Measurements from ENCODE around the gene TTI1.
"Not testable (repeated sequence)": the region's sequence is repeated elsewhere in the genome, so short reads cannot be mapped to it uniquely, and the experiment has no call there.

The TTI1 gene

DNA sequence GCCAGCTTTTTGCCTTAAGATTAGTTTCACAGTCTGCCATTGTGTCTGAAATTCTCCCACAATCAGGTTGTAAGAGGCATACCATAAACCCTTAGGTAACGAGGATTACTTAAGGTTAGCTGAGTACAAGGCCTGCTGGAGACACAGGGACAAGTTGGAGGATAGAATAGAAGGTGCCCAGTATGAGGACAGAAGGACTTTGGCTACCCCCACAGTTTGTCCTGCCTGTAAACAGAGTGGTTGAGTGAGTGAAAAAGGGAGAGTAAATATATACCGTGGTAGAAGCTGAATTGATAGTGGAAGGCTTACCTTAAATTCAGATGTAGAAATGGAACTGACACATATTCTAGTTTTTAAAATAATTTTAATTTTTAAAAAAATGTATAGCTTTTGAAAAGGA lies 19.6 kb upstream of the TTI1 start:
- no peak for DNase-seq

DNA sequence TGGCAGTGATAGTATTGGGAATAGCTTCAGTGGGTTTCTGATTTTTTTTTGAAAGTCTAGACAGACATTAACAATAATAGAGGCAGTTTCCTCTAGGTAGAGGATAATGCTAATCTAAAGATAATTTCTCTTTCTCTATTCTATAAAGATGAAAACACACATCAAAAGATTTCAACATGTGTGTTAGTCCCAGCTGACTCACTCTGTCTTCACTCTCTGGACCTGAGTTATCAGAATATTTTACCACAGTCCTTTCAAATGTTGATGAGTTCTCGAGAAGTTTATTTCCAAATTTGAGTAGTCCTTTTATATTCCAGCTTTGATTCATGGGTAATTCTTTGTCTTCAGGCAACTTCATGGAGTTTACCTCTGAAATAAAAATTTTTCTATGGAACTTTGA lies 17.4 kb upstream of the TTI1 start:
- DNase-seq = no peak

DNA sequence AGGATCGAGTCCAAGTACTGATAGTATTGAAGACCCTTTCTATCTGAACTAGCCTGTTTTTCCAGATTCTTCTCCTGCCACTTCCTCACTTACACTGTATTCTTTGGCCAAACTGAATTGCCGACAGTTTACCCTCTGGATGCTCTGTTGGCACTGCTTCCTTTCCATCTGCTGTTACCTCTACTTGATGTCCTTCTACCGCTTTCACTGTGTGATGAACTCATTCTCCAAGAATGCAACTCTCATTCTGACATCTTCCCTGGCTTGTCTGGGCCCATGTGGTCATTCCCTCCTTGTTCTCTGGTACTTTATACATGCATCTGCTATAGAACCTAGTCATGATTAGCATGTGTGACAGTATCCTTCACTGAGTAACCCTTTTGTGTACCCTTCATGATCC lies 16.5 kb upstream of the TTI1 start:
- DNase-seq = no peak

DNA sequence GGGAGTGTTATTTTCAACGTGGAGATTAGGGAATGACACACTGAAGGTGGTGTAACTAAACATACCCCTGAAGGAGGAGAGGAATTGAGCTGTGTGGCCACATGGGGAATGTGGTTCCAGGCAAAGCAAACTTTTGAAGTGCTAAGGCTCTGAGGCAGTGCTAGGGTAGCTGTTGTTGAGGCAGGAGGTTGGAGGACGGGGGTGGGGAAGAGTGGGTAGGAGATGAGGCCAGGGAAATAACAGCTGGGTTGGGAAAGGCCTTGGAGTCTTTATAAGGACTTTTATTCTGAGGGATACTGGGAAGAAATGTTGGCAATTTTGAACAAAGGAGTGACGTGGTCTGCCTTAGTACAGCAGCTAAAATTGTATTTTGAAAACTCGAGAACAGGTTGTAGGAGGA lies 13.3 kb upstream of the TTI1 start:
- no peak for DNase-seq

DNA sequence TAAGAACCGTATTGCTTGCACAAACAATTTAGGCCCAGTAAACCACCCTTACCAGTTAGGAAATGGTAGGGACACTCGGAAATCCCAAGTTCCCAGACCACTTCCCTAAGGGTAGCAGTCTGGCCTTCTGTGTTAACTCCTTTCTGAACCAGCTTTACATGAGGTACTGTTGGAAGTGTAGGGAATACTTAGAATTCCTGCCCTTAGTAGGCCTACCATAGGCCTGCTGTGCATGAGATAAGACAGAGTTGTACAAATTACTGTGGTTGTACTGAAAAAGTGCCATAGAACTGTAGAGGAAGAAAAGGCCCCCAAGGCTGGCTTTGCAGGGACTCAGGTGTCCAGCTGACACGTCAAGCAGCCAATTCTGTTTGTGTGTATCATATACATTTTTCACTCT lies 11.4 kb upstream of the TTI1 start:
- no peak for DNase-seq

DNA sequence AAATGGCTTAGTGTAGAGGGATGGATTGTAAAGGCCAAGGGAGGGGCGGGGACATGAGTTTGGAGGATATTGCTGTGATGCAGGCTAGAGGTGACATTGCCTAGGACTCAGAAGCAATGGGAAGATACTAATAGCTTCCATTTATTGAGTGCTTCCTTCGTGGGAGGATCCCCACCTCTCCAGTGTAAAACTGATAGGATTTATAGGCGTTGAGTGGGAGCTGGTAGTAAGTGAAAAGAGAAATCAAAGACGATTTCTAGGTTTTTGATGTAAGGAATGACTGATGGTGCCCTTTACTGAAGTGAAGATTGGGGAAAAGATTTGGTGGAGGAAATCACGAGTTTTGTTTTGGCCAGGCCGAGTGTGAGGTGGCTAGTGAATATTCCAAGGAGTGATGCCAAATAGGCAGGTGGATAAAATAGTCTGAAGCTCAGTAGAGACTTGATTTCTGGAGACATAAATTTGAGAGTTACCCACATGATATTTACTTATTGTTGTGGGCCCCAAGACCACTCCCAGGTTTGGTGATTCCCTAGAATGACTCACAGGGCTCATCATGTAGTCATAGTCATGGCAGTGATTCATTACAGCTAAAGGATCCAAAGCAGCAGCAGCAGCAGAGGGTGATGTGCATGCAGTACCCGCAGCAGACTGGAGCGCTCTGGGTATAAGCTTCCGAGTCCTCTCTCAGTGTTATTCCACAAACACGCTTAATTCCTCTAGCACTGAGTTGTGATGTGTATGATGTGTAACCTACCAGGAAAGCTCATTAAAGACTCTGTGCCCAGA lies 10.4 kb upstream of the TTI1 start:
- no peak for DNase-seq

DNA sequence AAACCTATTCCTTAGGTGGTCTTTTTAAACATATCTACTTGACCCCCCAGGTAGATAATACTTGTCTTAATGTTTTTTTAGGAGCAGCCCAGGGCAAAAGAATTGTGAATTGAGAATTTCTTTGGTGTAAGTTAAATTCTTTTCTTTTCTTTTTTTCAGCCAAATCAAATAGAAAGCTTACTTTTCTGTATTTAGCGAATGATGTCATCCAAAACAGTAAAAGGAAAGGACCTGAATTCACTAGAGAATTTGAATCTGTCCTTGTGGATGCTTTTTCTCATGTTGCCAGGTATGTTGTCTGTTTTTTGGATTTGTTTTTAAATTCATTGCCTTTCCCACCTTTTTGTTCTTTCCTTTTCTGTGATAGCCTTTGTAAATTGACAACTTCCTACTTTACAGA lies 7.0 kb upstream of the TTI1 start:
- DNase-seq = no peak

DNA sequence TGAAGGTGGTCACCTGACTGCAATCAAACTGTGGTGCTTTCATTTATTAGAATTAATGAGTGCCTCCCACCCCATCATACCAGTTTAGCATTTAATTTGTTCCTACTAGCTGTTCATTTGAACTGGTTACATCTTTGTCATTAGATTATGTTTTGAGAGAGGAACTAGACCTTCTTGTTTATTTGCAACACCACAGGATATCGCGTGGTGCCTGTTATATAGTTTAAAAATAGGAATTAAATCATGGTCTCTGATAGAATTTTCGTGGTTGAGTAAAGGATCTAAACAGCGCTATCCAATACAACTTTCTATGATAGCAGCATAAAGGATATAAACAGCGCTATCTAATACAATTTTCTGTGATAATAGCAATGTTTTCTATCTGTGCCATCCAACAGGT lies 3.1 kb upstream of the TTI1 start:
- DNase-seq = no peak

DNA sequence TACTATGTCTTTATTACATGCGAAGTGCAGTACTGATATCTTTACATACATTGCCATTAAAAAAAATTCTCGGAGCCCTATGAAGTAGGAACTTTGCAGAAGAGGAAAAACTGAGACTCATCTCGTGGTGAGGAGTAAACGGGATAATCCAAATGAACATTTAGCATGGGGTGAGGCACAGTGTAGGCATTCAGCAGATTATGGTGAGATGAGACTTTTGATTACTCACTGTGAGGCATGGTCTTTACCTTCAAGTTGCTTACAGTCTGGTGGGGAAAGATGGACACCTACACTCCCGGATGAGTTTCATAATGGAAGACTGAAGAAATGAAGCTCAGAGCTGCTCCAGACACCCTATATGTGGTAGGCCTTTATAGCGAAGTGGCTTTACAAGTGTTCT lies 1.7 kb upstream of the TTI1 start:
- DNase-seq = no peak

DNA sequence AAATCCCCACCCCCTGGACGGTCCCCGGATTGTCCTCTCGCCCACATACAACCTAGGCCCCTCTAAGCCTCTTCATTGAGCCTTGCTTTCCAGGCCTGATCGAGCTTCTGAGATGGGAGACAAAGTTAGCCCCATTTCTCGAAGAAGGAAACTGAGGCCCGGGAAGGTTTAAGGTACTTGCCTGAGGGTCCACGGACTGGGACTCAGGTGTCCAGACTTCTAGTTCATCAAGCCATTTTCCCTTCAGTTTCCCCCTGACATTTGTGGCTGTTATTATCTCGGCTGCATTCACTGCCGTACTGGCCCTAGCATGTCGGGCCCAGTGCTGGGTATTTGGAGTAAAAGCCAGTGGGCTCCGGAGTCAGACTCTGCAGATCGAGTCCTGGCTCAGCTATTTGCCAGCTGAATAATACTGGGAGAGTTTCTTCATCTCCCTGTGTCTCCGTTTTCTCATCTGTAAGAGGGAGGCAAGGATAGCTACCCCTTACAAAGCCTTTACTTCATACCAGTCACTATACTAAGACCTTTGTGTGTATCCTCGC lies 923 bp upstream of the TTI1 start:
- DNase-seq = no peak

DNA sequence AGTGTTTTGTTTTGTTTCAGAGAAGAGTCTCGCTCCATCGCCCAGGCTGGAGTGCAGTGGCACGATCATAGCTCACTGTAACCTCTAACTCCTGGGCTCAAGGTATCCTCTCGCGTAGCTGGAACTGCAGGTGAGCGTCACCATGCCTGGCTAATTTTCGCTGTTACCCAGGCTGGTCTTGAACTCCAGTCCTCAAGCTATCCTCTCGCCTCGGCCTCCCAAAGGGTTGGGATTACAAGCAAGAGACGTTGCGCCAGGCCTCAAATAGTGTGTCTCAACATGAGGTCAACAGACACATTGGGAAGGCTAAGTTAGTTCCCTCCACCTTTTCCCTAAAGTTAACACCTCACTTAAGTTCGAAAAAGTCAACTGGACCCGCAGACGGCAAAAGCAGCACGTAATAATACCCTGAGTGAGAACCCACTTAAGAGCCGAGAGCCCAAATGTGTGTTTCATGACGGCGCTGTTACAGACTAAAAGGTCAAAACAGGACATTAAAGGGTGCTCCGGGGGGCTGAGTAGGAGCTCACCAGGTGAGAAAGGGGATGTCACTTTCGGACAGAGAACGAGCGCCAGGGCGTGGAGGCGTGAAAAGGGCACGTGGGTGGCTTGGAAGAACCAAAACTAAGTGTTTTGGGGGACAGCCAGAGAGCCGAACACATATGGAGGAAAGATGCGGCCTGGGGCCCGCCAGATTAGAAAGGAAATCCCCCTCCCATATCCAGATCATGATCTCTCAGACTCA lies 499 bp downstream of the TTI1 start:
- peak; percentile 53 for DNase-seq

DNA sequence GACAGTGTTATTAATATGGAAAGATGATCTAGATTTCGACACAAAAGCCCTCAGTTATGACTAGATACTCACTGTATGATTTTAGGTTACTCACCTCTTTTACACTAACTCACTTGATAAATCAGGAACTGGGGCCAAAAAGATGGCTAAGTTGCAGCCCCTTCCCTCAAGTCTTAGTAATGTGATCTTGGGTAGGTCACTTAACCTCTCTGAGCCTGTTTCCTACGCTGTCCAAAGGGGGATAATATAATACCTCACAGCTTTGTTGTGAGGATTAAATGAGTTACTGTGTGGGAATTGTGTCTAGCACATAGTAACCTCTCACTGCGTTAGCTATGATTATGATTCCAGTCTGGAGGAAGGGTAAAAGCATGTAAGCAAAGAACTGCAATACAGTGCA lies 1.3 kb downstream of the TTI1 start:
- no peak for DNase-seq

DNA sequence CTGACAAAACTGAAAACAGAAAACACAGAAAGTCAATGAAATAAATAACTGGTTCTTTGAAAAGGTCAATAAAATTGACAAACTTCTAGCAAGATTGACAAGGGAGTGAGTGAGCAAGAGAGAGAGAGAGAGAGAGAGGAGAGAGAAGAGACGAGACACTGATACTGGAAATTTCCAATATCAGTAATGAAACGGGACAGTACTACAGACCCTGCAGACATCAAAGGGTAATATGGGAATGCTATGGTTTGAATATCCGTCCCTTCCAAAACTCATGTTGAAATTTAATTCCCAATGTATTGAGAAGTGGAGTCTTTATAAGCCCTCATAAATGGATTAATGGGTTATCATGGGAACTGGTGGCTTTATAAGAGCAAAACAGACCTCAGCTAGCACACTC lies 3.8 kb downstream of the TTI1 start:
- no peak for DNase-seq

DNA sequence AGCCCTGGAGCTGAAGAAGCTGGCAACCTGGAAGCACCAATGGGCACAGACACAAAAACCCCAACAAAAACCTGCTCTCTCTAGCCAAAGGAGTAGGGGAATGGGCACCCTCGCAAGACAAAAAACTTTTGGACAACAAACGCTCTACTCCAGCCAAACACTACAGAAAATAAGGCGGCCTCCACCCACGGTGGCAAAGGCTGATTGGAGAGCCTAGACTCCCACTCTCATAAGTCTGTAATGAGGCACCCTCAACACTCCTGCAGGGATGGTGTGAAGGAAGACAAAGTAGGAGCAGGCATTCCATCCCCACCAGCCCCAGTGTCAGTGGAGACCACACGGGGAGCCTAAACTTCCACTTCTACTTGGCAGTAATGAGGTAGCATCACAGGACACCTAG lies 8.8 kb downstream of the TTI1 start:
- DNase-seq = no peak

DNA sequence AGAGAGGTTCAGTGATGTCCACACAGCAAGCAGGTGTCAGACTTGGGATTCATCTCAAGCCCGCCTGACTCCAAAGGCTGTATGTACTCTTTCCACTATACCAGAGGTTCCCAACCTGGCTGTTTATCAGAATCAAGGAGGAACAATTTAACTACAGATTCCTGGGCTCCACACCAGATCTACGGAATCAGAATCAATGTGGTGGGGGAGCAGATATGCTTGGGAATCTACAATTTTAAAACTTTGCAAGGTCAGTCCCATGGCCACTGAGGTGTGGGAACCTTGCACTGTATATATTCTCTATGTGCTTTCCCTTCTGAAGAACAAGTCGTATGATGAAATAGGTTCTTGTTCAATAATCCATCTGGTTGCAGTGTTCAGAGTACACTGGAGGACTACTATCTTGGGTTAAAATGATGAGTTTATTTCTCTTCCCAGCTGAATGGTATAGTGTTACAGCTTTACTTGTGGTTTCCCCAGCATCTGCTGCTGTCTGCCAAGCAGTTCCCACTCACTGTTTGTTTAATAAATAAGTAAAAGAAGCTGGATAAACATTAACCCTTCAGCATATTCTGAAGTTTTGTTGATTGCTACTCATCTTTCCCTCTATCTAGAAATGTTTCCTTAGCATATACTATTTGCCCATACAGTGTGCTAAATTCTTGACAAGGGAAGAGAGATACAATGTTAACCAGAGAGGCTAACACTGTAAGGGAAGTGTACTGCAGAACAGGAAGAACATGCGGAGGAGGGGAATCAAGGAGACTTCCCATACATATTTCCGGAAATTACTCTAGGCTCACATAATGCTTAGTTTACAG lies 9.9 kb downstream of the TTI1 start:
- DNase-seq = no peak

DNA sequence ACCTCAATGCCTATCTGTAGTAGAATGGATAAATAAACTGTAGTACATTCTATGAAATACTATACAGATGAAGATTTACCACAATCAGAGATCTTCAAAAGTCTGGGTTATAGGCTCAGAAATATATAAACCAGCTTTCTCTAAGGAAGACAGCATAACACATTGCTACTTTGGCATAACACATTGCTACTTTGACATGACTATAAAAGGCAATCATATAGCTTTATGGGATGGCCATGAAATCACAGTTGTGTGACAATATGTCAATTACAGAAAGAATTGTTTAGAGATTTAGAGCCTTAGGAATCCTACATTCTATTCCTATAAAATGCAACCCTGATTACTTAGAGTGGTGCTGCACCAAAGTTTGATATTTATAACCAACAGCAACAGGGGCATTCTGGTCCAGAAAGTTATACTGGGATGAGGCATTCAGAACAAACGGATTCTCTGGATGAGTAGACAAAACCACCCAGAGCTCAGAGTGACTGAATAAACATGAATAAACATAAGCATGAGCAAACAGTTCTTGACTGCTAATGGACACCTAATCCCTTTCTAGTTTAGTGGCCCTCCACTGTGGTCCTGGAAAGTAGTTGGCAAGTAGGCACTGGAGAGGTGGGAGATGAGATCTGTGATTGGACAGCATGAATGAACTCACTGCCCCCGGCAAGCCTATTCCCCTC lies 12.0 kb downstream of the TTI1 start:
- no peak for DNase-seq

DNA sequence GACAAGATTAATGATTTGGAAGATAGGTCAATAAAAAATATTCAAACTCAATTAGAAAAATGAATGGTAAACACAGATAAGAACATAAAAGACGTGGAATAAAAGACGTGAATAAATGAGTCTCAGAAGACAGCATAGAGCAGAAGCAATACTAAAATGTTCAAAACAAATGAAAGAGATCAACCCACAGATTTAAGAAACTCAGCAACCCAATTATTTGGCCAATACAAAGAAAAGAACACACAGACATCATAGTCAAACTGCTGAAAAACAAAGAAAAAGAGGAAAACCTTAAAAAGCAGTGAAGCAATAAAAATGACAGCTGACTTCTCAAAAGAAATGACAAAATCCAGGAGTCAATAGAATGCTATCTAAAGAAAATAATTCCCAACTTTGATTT lies 14.9 kb downstream of the TTI1 start:
- DNase-seq = no peak

DNA sequence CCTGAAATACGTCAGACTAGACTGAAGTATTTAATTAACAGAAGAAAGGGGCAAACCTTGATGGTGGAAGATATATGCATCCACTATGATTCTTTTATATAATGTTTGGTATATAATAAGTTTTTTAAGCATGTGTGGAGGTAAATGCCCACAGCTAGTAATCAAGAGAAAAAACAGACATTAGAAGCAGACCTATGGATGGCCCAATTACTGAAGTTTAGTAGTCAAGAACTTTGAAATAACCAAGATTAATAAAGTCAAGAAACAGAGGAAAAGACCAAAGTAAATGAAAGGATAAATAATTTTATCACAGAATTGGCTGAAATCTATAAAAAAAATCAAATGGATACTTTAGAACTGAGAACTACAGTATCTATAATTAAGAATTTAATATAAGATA lies 15.3 kb downstream of the TTI1 start:
- DNase-seq = no peak

DNA sequence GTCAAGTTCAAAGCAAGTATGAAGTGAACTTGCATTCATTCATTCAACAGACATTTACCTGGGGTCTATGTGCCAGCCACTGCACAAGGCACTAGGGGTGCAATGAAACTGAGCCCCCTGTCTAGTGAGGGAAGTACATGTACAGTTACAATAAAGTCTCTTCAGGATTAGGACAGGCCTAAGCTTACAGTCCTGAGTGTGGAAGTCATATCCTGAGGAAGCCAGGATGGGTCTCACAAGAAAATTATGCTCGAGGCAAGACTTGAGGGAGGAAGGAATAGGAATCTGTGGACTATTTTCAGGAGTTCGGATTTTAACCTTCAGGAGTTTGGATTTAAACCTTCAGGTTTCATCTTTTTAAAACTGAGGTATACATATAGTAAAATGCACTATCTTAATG lies 19.4 kb downstream of the TTI1 start:
- DNase-seq = no peak

DNA sequence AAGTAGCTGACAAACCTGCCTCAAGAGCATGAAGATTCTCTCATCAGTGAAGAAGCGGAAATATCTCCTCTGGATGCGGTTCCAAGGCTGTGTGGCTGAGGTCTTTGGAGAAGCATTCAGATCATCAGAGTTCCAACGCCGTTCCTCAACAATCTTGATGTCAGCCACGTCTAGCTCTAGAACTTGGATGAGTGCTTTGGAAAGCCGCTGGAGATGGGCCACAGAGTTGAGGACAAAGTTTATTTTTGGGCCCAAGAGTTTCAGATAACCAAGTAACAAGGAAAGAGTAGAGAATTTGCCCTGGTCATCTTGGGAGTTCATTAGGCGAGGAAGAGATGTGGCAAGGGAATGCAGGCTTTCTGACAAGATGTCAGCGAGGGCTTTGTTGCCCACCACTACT lies 20.9 kb downstream of the TTI1 start:
- DNase-seq = no peak

DNA sequence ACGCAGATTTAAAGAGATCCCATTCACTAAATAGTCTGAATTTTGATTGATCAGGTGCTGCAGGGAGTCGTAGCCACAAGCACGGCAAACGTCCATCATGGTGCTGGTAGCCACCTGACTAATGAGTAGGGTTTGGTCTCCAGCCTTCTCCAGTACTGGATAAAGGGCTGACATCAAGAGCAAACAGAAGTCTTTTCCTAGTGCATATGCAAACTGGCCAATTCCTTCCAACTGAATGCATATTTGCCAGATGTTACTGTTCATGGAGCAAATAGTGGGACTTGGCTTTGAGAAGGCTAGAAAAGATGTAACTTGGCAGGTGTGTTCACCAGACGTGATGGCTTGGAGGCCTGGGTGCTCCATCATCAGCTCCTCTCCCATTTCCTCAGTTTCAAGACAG lies 21.6 kb downstream of the TTI1 start:
- DNase-seq = no peak

DNA sequence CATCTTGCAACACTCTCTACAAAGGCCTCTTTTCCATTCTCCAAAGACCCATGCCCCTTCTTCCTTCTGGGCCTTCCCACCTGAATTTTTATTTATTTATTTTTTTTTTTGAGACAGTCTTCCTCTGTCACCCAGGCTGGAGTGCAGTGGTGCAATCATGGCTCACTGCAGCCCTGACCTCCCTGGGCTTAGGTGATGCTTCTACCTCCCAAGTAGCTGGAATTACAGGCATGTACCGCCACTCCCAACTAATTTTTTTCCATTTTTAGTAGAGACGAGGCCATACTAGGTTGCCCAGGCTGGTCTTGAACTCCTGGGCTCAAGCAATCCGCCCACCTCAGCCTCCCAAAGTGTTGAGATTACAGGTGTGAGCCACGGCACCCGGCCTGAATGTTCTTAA lies 23.8 kb downstream of the TTI1 start:
- DNase-seq = not testable (repeated sequence)
